HepG2 (cell line): ENCODE measurements around the gene ARHGAP21. TPM values are rescaled to one million over a fixed set of nuclear protein-coding genes. Genes with fewer than 3 reads are reported as not detected.

Source experiments
- ATAC-seq: fragments of 200-7000 bp; cut with Tn5 transposase; 3 replicates; pipeline ENCODE4 v1.9.1; 2020; ENCODE audit warnings: mild to moderate bottlenecking, moderate library complexity
- BruUV-seq: library from RNA; stranded (reverse); fragments of 400-500 nt; replicated peaks from 2 replicates; lab custom pipeline; 2021; lab: Mats Ljungman, UMichigan
- CTCF ChIA-PET: fragments of 300-600 bp; formaldehyde crosslinking; extraction: SDS; loops from one replicate; lab custom pipeline; 2021; ENCODE audit warnings: low total read pairs, inconsistent platforms, low intra/inter-chr PET ratio; lab: Yijun Ruan, JAX
- POLR2A ChIA-PET: fragments of 350-600 bp; sonication (Branson Sonifier 250); formaldehyde crosslinking; loops from one replicate; lab custom pipeline; 2020; ENCODE audit warnings: antibody characterized with exemption, inconsistent platforms; lab: Yijun Ruan, JAX
- DNase-seq: peaks from one replicate; pipeline ENCODE4 v3.0.0-alpha.2; 2015; ENCODE audit warnings: low spot score
- FAIRE-seq: peaks from 3 replicates; lab custom pipeline; 2011; peaks lifted over from hg19 to GRCh38; lab: Jason Lieb, UNC
- H2AFZ ChIP-seq: one replicate; pipeline ENCODE4 v1.6.1; 2011; ENCODE audit warnings: low read length, inconsistent platforms
- H3K27ac ChIP-seq: fragments of 300-600 bp; 3 replicates; pipeline ENCODE4 v1.8.0; 2011; ENCODE audit warnings: mixed run types, mild to moderate bottlenecking, mixed read lengths, low read length, inconsistent platforms; ENCODE audit not compliant: insufficient read depth; ENCODE audit errors: extremely low read length
- H3K27me3 ChIP-seq, 2 experiments: fragments of 200-600 bp in 1 of 2; 2 replicates in 1 of 2; 3 replicates in 1 of 2; pipeline versions ENCODE4 v1.6.0 to v1.8.0; 2011; ENCODE audit warnings: low read length in 2 of 2, mild to moderate bottlenecking in 2 of 2, moderate library complexity in 2 of 2, inconsistent platforms in 1 of 2; ENCODE audit not compliant: insufficient read depth in 2 of 2, control insufficient read depth in 1 of 2
- H3K36me3 ChIP-seq, 2 experiments: fragments of 200-600 bp in 1 of 2; replicated peaks in 1 of 2; 2 replicates in 1 of 2; 3 replicates in 1 of 2; pipeline versions ENCODE4 v1.5.1 to v1.8.0; 2011; ENCODE audit warnings: low read length in 2 of 2, inconsistent platforms in 1 of 2; ENCODE audit not compliant: insufficient read depth in 2 of 2, control insufficient read depth in 1 of 2
- H3K4me1 ChIP-seq: 2 replicates; pipeline ENCODE4 v1.5.1; 2012; ENCODE audit warnings: low read length, inconsistent platforms; ENCODE audit not compliant: insufficient read depth
- H3K4me2 ChIP-seq: 2 replicates; pipeline ENCODE4 v1.6.0; 2011; ENCODE audit warnings: low read depth, low read length, inconsistent platforms
- H3K4me3 ChIP-seq, 3 experiments: fragments of 200-600 bp in 1 of 3; sonication (generic), shearing (Covaris generic) in 1 of 3; replicated peaks in 1 of 3; 2 replicates each; pipeline ENCODE4 v1.5.1; 2011 to 2016; ENCODE audit warnings: low read length in 3 of 3, inconsistent platforms in 2 of 3, low read depth in 2 of 3, mild to moderate bottlenecking in 2 of 3, control low read depth in 1 of 3, mixed read lengths in 1 of 3; ENCODE audit not compliant: insufficient read depth in 1 of 3
- H3K79me2 ChIP-seq: one replicate; pipeline ENCODE4 v1.6.1; 2011; ENCODE audit warnings: low read length, inconsistent platforms; ENCODE audit not compliant: insufficient read depth
- H3K9ac ChIP-seq: 2 replicates; pipeline ENCODE4 v1.6.0; 2011; ENCODE audit warnings: mild to moderate bottlenecking, low read depth, low read length, inconsistent platforms; ENCODE audit not compliant: insufficient read depth
- H3K9me3 ChIP-seq: 2 replicates; pipeline ENCODE4 v1.5.1; 2012; ENCODE audit warnings: mild to moderate bottlenecking, low read length
- H4K20me1 ChIP-seq: 2 replicates; pipeline ENCODE4 v1.6.0; 2011; ENCODE audit warnings: inconsistent platforms, mild to moderate bottlenecking, low read length, moderate library complexity; ENCODE audit not compliant: insufficient read depth
- ASH2L ChIP-seq: fragments of 300-600, 200-600 bp; sonication (generic); IDR thresholded peaks from 2 replicates; pipeline ENCODE4 v1.7.0; 2017; ENCODE audit warnings: low read depth, mild to moderate bottlenecking, moderate library complexity, mixed read lengths, low read length; ENCODE audit not compliant: insufficient read length
- HOXA7 ChIP-seq: sonication (generic); formaldehyde crosslinking; IDR thresholded peaks from 2 replicates; pipeline ENCODE4 v1.8.1; 2022; ENCODE audit warnings: mild to moderate bottlenecking, missing genetic modification reagents, moderate library complexity
- REST ChIP-seq, 2 experiments: IDR thresholded peaks; 2 replicates each; pipeline ENCODE4 v1.6.1; 2011 to 2012; ENCODE audit warnings: low read length in 2 of 2, borderline replicate concordance in 1 of 2, low read depth in 1 of 2, mild to moderate bottlenecking in 1 of 2, moderate library complexity in 1 of 2
- SAP130 ChIP-seq: IDR thresholded peaks from 2 replicates; pipeline ENCODE4 v1.6.1; 2016; ENCODE audit warnings: low read depth
- U2AF1 ChIP-seq: fragments of 200-400 bp; formaldehyde crosslinking; optimal IDR thresholded peaks from 2 replicates; pipeline ENCODE3; 2017; ENCODE audit warnings: mild to moderate bottlenecking, low read depth, low read length
- ZNF598 ChIP-seq: sonication (generic); formaldehyde crosslinking; IDR thresholded peaks from 2 replicates; pipeline ENCODE4 v1.5.1; 2020; ENCODE audit warnings: mild to moderate bottlenecking, missing genetic modification reagents, borderline replicate concordance
- ZNF747 ChIP-seq: sonication (generic); formaldehyde crosslinking; IDR thresholded peaks from 2 replicates; pipeline ENCODE4 v1.8.1; 2023; ENCODE audit warnings: missing genetic modification reagents, mild to moderate bottlenecking, borderline replicate concordance
- WGBS: methylation state at CpG from one replicate; pipeline ENCODE4 v1.1.6; 2017; ENCODE audit warnings: low lambda C conversion rate; 5-methylcytosine and 5-hydroxymethylcytosine counted together
- in situ Hi-C: cut with HindIII; loops from 2 replicates; pipeline ENCODE4 v1.10.0; 2017; ENCODE audit warnings: low pct_unique_long_range_greater_than_20kb; ENCODE audit not compliant: extremely low pct_ligation_motif_present
- intact Hi-C: fragments of 100-400 bp; cut with micrococcal nuclease; formaldehyde crosslinking; loops from one replicate; pipeline ENCODE4 v1.10.0; 2022; ENCODE audit not compliant: unreplicated experiment
- polyA plus RNA-seq, 8 experiments: library from polyadenylated mRNA; depleted of rRNA in 3 of 8; stranded (reverse) in 7 of 8; unstranded in 1 of 8; fragments of >200 nt; fragmentation: Illumina TruSeq in 4 of 8; extraction: Trizol in 4 of 8; gene quantifications; 2 replicates each; pipeline versions ENCODE4 v1.2.1 to v1.2.3, GENCODE V29; 2011 to 2016; ENCODE audit warnings: low read depth in 4 of 8, missing spikeins in 1 of 8, mixed read lengths in 1 of 8; ENCODE audit not compliant: insufficient read depth in 1 of 8
- total RNA-seq, 5 experiments: library from RNA; depleted of rRNA; stranded (reverse); fragments of >200 nt; fragmentation: Illumina TruSeq; extraction: Trizol; gene quantifications; 2 replicates each; pipeline ENCODE4 v1.2.3, GENCODE V29; 2016; ENCODE audit warnings: low read depth in 1 of 5

Gene ARHGAP21
- total and polyA plus RNA-seq, 2 of the 13 experiments (the other 11 are each of a cell fraction or from before 2014, with no cell fraction given), result 23.9 to 26.6 TPM

- ATAC-seq (no peak), DNase-seq (no peak), FAIRE-seq (no peak)
- Histone ChIP-seq H3K4me2 (no peak overlapping the region), H3K9ac (no peak overlapping the region), H3K4me3 (no peak overlapping the region), H2AFZ (no peak overlapping the region), H3K9me3 (no peaks in the 10 kb centered on the region), H3K4me1 (no peaks in the 10 kb centered on the region), H3K27me3 (no peaks in the 10 kb centered on the region), H3K79me2 (no peaks in the 10 kb centered on the region), H4K20me1 (no peaks in the 10 kb centered on the region), H3K27ac (no peak overlapping the region), H3K36me3 (peaks cover 13 to 77% of the 10 kb centered on the region in 2 experiments)
- ChIA-PET CTCF (no interaction called here), POLR2A (no interaction called here)
- intact Hi-C loops (no loop called here), in situ Hi-C loops (no loop called here)
- TF ChIP-seq ZNF598 (no peak), ASH2L (no peak)
- no TSS peak for BruUV-seq
Observed at GRCh38 chr10:24590697-24591457, 132.8 kb downstream of the ARHGAP21 start.

- 93% methylated on average over 2 of the region's 2 CpGs for WGBS
- ChIA-PET CTCF (no interaction called here), POLR2A (no interaction called here)
- no peak overlapping the region for H3K4me3 ChIP-seq
- no peak overlapping the region for H3K9ac ChIP-seq
- no TSS peak for BruUV-seq
- H3K36me3 ChIP-seq, result peaks cover 13 to 65% of the 10 kb centered on the region in 2 experiments
- DNase-seq (no peak), ATAC-seq (no peak)
- H3K4me2 ChIP-seq, result no peak overlapping the region
- intact Hi-C loops, result no loop called here
- H3K79me2 ChIP-seq, result no peaks in the 10 kb centered on the region
- H3K27me3 ChIP-seq, result no peaks in the 10 kb centered on the region
- no peaks in the 10 kb centered on the region for H3K9me3 ChIP-seq
- H4K20me1 ChIP-seq, result no peaks in the 10 kb centered on the region
- H2AFZ ChIP-seq, result no peak overlapping the region
- in situ Hi-C loops, result no loop called here
- H3K4me1 ChIP-seq, result no peaks in the 10 kb centered on the region
- no peak overlapping the region for H3K27ac ChIP-seq
- TF ChIP-seq U2AF1 (no peak), REST (IDR thresholded peaks at IDR 0.05; ENCODE audit: borderline replicate concordance in 1 of 2, low read depth in 1 of 2, low read length in 2 of 2) (no peak), HOXA7 (CRISPR knock-in tag) (no peak), ZNF747 (CRISPR knock-in tag) (no peak), SAP130 (CRISPR knock-in tag) (no peak)
- TF ChIP-seq, all 625 proteins: peak for 0
- no peak for FAIRE-seq
Observed at GRCh38 chr10:24589265-24589664, 134.4 kb downstream of the ARHGAP21 start.
